HepG2 (cell line): ENCODE measurements around the gene LRP5. TPM values are rescaled to one million over a fixed set of nuclear protein-coding genes. Genes with fewer than 3 reads are reported as not detected.
A peak's percentile ranks its signal among the peaks of the same experiment; 100 is the strongest.

Source experiments
- DMTF1 ChIP-seq: sonication (generic); formaldehyde crosslinking; IDR thresholded peaks from 2 replicates; pipeline ENCODE4 v1.4.0; 2020; ENCODE audit warnings: mild to moderate bottlenecking, missing genetic modification reagents
- ELF3 ChIP-seq: IDR thresholded peaks from 2 replicates; pipeline ENCODE4 v1.6.1; 2016; ENCODE audit warnings: missing genetic modification reagents, missing compliant biosample characterization
- GMEB1 ChIP-seq: sonication (generic); formaldehyde crosslinking; IDR thresholded peaks from 2 replicates; pipeline ENCODE4 v1.5.1; 2020; ENCODE audit warnings: missing genetic modification reagents, mild to moderate bottlenecking, borderline replicate concordance
- PAWR ChIP-seq: sonication (generic); formaldehyde crosslinking; IDR thresholded peaks from 2 replicates; pipeline ENCODE4 v1.4.0; 2020; ENCODE audit warnings: missing genetic modification reagents, mild to moderate bottlenecking, borderline replicate concordance
- SETDB1 ChIP-seq: sonication (generic); formaldehyde crosslinking; IDR thresholded peaks from 2 replicates; pipeline ENCODE4 v1.5.1; 2020; ENCODE audit warnings: missing genetic modification reagents, mild to moderate bottlenecking, borderline replicate concordance
- SP1 ChIP-seq, 2 experiments: fragments of 450-650 bp in 1 of 2; sonication (generic) in 1 of 2; formaldehyde crosslinking in 1 of 2; IDR thresholded peaks; 2 replicates each; pipeline versions ENCODE4 v1.4.0 to v1.6.1; 2016 to 2020; ENCODE audit warnings: missing genetic modification reagents in 1 of 2
- U2AF1 ChIP-seq: fragments of 200-400 bp; formaldehyde crosslinking; optimal IDR thresholded peaks from 2 replicates; pipeline ENCODE3; 2017; ENCODE audit warnings: mild to moderate bottlenecking, low read depth, low read length
- ZNF782 ChIP-seq: sonication (generic); formaldehyde crosslinking; IDR thresholded peaks from 2 replicates; pipeline ENCODE4 v1.4.0; 2020; ENCODE audit warnings: missing genetic modification reagents, mild to moderate bottlenecking, borderline replicate concordance
- ZNF790 ChIP-seq: sonication (generic); formaldehyde crosslinking; IDR thresholded peaks from 2 replicates; pipeline ENCODE4 v1.8.0; 2022; ENCODE audit warnings: missing genetic modification reagents, mild to moderate bottlenecking, borderline replicate concordance
- polyA plus RNA-seq, 8 experiments: library from polyadenylated mRNA; depleted of rRNA in 3 of 8; stranded (reverse) in 7 of 8; unstranded in 1 of 8; fragments of >200 nt; fragmentation: Illumina TruSeq in 4 of 8; extraction: Trizol in 4 of 8; gene quantifications; 2 replicates each; pipeline versions ENCODE4 v1.2.1 to v1.2.3, GENCODE V29; 2011 to 2016; ENCODE audit warnings: low read depth in 4 of 8, missing spikeins in 1 of 8, mixed read lengths in 1 of 8; ENCODE audit not compliant: insufficient read depth in 1 of 8
- total RNA-seq, 5 experiments: library from RNA; depleted of rRNA; stranded (reverse); fragments of >200 nt; fragmentation: Illumina TruSeq; extraction: Trizol; gene quantifications; 2 replicates each; pipeline ENCODE4 v1.2.3, GENCODE V29; 2016; ENCODE audit warnings: low read depth in 1 of 5
- TF ChIP-seq, protein P1 (sequence below), 2 experiments: IDR thresholded peaks; 2 replicates each; pipeline ENCODE4 v1.6.1; 2011 to 2012; ENCODE audit warnings: low read length in 2 of 2, borderline replicate concordance in 1 of 2, low read depth in 1 of 2, mild to moderate bottlenecking in 1 of 2, moderate library complexity in 1 of 2
- TF ChIP-seq, protein P2 (sequence below): sonication (generic); formaldehyde crosslinking; IDR thresholded peaks from 2 replicates; pipeline ENCODE4 v1.8.0; 2022; ENCODE audit warnings: mild to moderate bottlenecking, missing genetic modification reagents, moderate library complexity
- TF ChIP-seq, protein P3 (sequence below): sonication (generic); formaldehyde crosslinking; conservative IDR thresholded peaks from 2 replicates; pipeline ENCODE4 v1.8.0; 2022; ENCODE audit warnings: low read depth, missing genetic modification reagents
- TF ChIP-seq, protein P4 (sequence below): sonication (generic); formaldehyde crosslinking; IDR thresholded peaks from 2 replicates; pipeline ENCODE4 v1.4.0; 2020; ENCODE audit warnings: missing genetic modification reagents, mild to moderate bottlenecking, borderline replicate concordance

The LRP5 gene
- total and polyA plus RNA-seq, 2 of the 13 experiments (the other 11 are each of a cell fraction or from before 2014, with no cell fraction given): 40.4 to 64.0 TPM

GRCh38 chr11:68459886-68460740 lies 147.7 kb downstream of the LRP5 start (continued):
- TF ChIP-seq, protein P1, sequence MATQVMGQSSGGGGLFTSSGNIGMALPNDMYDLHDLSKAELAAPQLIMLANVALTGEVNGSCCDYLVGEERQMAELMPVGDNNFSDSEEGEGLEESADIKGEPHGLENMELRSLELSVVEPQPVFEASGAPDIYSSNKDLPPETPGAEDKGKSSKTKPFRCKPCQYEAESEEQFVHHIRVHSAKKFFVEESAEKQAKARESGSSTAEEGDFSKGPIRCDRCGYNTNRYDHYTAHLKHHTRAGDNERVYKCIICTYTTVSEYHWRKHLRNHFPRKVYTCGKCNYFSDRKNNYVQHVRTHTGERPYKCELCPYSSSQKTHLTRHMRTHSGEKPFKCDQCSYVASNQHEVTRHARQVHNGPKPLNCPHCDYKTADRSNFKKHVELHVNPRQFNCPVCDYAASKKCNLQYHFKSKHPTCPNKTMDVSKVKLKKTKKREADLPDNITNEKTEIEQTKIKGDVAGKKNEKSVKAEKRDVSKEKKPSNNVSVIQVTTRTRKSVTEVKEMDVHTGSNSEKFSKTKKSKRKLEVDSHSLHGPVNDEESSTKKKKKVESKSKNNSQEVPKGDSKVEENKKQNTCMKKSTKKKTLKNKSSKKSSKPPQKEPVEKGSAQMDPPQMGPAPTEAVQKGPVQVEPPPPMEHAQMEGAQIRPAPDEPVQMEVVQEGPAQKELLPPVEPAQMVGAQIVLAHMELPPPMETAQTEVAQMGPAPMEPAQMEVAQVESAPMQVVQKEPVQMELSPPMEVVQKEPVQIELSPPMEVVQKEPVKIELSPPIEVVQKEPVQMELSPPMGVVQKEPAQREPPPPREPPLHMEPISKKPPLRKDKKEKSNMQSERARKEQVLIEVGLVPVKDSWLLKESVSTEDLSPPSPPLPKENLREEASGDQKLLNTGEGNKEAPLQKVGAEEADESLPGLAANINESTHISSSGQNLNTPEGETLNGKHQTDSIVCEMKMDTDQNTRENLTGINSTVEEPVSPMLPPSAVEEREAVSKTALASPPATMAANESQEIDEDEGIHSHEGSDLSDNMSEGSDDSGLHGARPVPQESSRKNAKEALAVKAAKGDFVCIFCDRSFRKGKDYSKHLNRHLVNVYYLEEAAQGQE (IDR thresholded peaks at IDR 0.05; ENCODE audit: borderline replicate concordance in 1 of 2, low read depth in 1 of 2, low read length in 2 of 2): 0 out of 4 replicates have a peak, but pooled peaks of 1 of the 2 experiments have one; percentile 31
- TF ChIP-seq GMEB1 (CRISPR knock-in tag): peak; percentile 69; the same call in 1 of the 2 replicates
- no peak; the same call in 1 of the 2 replicates for TF ChIP-seq ZNF782 (CRISPR knock-in tag)
- TF ChIP-seq U2AF1: no peak
- TF ChIP-seq ZNF790 (CRISPR knock-in tag): no peak; the same call in 1 of the 2 replicates
- TF ChIP-seq, protein P2, sequence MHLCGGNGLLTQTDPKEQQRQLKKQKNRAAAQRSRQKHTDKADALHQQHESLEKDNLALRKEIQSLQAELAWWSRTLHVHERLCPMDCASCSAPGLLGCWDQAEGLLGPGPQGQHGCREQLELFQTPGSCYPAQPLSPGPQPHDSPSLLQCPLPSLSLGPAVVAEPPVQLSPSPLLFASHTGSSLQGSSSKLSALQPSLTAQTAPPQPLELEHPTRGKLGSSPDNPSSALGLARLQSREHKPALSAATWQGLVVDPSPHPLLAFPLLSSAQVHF (CRISPR knock-in tag): no peak
- TF ChIP-seq SETDB1: no peak
- TF ChIP-seq, protein P3, sequence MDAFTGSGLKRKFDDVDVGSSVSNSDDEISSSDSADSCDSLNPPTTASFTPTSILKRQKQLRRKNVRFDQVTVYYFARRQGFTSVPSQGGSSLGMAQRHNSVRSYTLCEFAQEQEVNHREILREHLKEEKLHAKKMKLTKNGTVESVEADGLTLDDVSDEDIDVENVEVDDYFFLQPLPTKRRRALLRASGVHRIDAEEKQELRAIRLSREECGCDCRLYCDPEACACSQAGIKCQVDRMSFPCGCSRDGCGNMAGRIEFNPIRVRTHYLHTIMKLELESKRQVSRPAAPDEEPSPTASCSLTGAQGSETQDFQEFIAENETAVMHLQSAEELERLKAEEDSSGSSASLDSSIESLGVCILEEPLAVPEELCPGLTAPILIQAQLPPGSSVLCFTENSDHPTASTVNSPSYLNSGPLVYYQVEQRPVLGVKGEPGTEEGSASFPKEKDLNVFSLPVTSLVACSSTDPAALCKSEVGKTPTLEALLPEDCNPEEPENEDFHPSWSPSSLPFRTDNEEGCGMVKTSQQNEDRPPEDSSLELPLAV (CRISPR knock-in tag): no peak
- TF ChIP-seq, protein P4, sequence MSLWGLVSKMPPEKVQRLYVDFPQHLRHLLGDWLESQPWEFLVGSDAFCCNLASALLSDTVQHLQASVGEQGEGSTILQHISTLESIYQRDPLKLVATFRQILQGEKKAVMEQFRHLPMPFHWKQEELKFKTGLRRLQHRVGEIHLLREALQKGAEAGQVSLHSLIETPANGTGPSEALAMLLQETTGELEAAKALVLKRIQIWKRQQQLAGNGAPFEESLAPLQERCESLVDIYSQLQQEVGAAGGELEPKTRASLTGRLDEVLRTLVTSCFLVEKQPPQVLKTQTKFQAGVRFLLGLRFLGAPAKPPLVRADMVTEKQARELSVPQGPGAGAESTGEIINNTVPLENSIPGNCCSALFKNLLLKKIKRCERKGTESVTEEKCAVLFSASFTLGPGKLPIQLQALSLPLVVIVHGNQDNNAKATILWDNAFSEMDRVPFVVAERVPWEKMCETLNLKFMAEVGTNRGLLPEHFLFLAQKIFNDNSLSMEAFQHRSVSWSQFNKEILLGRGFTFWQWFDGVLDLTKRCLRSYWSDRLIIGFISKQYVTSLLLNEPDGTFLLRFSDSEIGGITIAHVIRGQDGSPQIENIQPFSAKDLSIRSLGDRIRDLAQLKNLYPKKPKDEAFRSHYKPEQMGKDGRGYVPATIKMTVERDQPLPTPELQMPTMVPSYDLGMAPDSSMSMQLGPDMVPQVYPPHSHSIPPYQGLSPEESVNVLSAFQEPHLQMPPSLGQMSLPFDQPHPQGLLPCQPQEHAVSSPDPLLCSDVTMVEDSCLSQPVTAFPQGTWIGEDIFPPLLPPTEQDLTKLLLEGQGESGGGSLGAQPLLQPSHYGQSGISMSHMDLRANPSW: 0 out of 2 replicates have a peak, but pooled peaks have one; percentile 30
- TF ChIP-seq DMTF1 (CRISPR knock-in tag): no peak
- TF ChIP-seq SP1 (IDR thresholded peaks at IDR 0.05): no peak
- TF ChIP-seq SP1 (CRISPR knock-in tag; IDR thresholded peaks at IDR 0.05): 0 out of 2 replicates have a peak, but pooled peaks have one; percentile 27
- no peak for TF ChIP-seq PAWR (CRISPR knock-in tag)
- peak; percentile 62; the same call in 1 of the 2 replicates for TF ChIP-seq ELF3 (CRISPR knock-in tag)
